ENCODE results near the gene CLSTN2.

DNA sequence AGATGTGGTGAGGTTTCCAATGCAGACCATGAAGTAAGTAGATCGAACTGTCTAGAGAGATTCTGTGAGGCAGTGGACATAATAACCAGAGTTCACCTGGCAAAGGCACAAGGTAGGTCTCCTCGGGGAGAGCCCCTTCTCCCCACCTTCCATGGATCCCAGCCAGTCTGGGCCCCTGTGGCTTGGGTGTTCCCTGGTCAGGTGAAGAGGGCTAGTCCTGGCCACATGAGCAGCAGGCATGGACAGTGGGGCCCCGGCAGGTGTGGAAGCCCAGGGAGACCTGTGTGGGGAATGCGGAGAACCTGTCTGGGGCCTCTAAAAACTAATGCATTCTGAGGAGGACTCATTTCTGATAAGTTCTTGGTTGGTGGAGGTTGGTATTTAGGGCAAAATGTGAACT lies 501.4 kb downstream of the CLSTN2 start:
- TF ChIP-seq POLR2A (IDR thresholded peaks at IDR 0.05) = no peak
- TF ChIP-seq, protein P1, sequence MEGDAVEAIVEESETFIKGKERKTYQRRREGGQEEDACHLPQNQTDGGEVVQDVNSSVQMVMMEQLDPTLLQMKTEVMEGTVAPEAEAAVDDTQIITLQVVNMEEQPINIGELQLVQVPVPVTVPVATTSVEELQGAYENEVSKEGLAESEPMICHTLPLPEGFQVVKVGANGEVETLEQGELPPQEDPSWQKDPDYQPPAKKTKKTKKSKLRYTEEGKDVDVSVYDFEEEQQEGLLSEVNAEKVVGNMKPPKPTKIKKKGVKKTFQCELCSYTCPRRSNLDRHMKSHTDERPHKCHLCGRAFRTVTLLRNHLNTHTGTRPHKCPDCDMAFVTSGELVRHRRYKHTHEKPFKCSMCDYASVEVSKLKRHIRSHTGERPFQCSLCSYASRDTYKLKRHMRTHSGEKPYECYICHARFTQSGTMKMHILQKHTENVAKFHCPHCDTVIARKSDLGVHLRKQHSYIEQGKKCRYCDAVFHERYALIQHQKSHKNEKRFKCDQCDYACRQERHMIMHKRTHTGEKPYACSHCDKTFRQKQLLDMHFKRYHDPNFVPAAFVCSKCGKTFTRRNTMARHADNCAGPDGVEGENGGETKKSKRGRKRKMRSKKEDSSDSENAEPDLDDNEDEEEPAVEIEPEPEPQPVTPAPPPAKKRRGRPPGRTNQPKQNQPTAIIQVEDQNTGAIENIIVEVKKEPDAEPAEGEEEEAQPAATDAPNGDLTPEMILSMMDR (IDR thresholded peaks at IDR 0.05) = no peak
